Thyroid gland (tissue), 4 donors: ENCODE results near the gene TMEM43.
"Not testable (repeated sequence)": the region's sequence is repeated elsewhere in the genome, so short reads cannot be mapped to it uniquely, and the experiment has no call there.

Source experiments
- POLR2A ChIP-seq, 2 donors: fragments of 450-650 bp; IDR thresholded peaks; one replicate each; pipeline ENCODE4 v1.6.1; 2017; ENCODE audit warnings: antibody characterized with exemption in 2 of 2, mild to moderate bottlenecking in 2 of 2, moderate library complexity in 1 of 2
- TF ChIP-seq, protein P1 (sequence below), 6 experiments: fragments of 200-600 bp in 3 of 6; fragments of 450-650 bp in 3 of 6; sonication (generic) in 3 of 6; IDR thresholded peaks; one replicate each; pipeline ENCODE4 v1.5.1; 2016 to 2019; ENCODE audit warnings: antibody characterized with exemption in 6 of 6, mild to moderate bottlenecking in 2 of 6, inconsistent platforms in 1 of 6, moderate library complexity in 1 of 6

DNA sequence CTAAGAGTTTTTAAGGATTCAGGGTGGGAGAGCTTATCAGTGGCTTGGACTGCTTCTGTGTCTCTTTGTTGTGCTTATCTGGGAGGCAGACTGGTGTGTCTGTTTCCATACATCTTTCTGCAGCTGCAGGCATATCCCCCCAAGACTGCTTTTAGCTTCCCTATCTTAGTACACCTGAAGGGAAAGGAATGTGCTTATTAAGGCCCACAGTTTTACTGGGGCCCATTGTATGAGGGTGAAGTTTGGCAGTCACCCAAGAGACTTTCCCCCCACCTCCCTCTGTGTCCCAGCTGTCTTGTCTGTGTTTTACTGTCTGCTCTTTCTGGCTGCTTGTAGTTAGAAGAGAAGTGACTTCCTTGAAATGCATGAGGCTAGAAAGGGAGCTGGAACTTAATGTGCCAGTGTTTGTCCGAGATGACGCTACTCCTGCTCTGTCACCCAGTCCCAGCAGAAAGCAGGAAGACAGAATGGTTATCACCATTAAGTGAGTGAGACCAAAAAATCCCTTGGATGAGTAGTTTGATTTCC is 3.9 kb upstream of the TMEM43 start:
- TF ChIP-seq, protein P1, sequence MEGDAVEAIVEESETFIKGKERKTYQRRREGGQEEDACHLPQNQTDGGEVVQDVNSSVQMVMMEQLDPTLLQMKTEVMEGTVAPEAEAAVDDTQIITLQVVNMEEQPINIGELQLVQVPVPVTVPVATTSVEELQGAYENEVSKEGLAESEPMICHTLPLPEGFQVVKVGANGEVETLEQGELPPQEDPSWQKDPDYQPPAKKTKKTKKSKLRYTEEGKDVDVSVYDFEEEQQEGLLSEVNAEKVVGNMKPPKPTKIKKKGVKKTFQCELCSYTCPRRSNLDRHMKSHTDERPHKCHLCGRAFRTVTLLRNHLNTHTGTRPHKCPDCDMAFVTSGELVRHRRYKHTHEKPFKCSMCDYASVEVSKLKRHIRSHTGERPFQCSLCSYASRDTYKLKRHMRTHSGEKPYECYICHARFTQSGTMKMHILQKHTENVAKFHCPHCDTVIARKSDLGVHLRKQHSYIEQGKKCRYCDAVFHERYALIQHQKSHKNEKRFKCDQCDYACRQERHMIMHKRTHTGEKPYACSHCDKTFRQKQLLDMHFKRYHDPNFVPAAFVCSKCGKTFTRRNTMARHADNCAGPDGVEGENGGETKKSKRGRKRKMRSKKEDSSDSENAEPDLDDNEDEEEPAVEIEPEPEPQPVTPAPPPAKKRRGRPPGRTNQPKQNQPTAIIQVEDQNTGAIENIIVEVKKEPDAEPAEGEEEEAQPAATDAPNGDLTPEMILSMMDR (IDR thresholded peaks at IDR 0.05) = not testable (repeated sequence)
- TF ChIP-seq POLR2A (IDR thresholded peaks at IDR 0.05) = not testable (repeated sequence)
